Subcutaneous abdominal adipose tissue (tissue), 5 donors: ENCODE data around the gene CLASP1.
"Not testable (repeated sequence)": the region's sequence is repeated elsewhere in the genome, so short reads cannot be mapped to it uniquely, and the experiment has no call there.

ENCODE experiments used
- H3K27ac ChIP-seq: one replicate; pipeline ENCODE4 v1.7.0; 2013; ENCODE audit warnings: low read depth, mild to moderate bottlenecking, inconsistent platforms, low read length, moderate library complexity
- H3K27me3 ChIP-seq, 5 donors: one replicate each; pipeline ENCODE4 v1.7.0; 2013; ENCODE audit warnings: low read length in 5 of 5, inconsistent platforms in 1 of 5; ENCODE audit not compliant: control insufficient read depth in 5 of 5, insufficient read depth in 4 of 5
- H3K36me3 ChIP-seq, 5 donors: one replicate each; pipeline ENCODE4 v1.7.0; 2013; ENCODE audit warnings: low read length in 5 of 5; ENCODE audit not compliant: control insufficient read depth in 5 of 5, insufficient read depth in 5 of 5
- H3K4me1 ChIP-seq, 5 donors: one replicate each; pipeline ENCODE4 v1.7.0; 2013; ENCODE audit warnings: low read length in 5 of 5, mild to moderate bottlenecking in 3 of 5, moderate library complexity in 1 of 5; ENCODE audit not compliant: control insufficient read depth in 5 of 5, insufficient read depth in 5 of 5
- H3K4me3 ChIP-seq, 5 donors: one replicate each; pipeline ENCODE4 v1.7.0; 2013; ENCODE audit warnings: low read length in 5 of 5, low read depth in 1 of 5
- H3K9ac ChIP-seq, 5 donors: one replicate each; pipeline ENCODE4 v1.7.0; 2013; ENCODE audit warnings: low read length in 5 of 5, mild to moderate bottlenecking in 4 of 5, moderate library complexity in 3 of 5
- H3K9me3 ChIP-seq, 5 donors: one replicate each; pipeline ENCODE4 v1.7.0; 2013; ENCODE audit warnings: low read length in 5 of 5; ENCODE audit not compliant: control insufficient read depth in 5 of 5
- donor health status: healthy.
- donor health status: healthy.
- donor health status: healthy.
- donor health status: healthy.
- donor health status: healthy.

Gene CLASP1

GRCh38 chr2:121309323-121309722, 339.9 kb downstream of the CLASP1 start:
- Histone ChIP-seq H3K4me3 (no peak overlapping the region), H3K9ac (no peak overlapping the region), H3K27ac (no peak overlapping the region), H3K4me1 (no peaks in the 10 kb centered on the region), H3K27me3 (peaks cover 0 to 5% (median 0%) of the 10 kb centered on the region in 5 donors), H3K36me3 (no peaks in the 10 kb centered on the region), H3K9me3 (no peaks in the 10 kb centered on the region)

- Histone ChIP-seq H3K27ac (no peak overlapping the region), H3K4me1 (no peaks in the 10 kb centered on the region), H3K36me3 (no peaks in the 10 kb centered on the region), H3K9ac (no peak overlapping the region), H3K27me3 (peaks cover 0 to 5% (median 0%) of the 10 kb centered on the region in 5 donors), H3K9me3 (no peaks in the 10 kb centered on the region), H3K4me3 (no peak overlapping the region)
Measured at GRCh38 chr2:121307048-121307447, 342.2 kb downstream of the CLASP1 start.

- H3K27me3 ChIP-seq, result peaks cover 0 to 5% (median 0%) of the 10 kb centered on the region in 5 donors
- no peaks in the 10 kb centered on the region for H3K36me3 ChIP-seq
- no peak overlapping the region for H3K4me3 ChIP-seq
- H3K9me3 ChIP-seq, result peaks cover 0 to 8% (median 0%) of the 10 kb centered on the region in 5 donors
- no peak overlapping the region for H3K9ac ChIP-seq
- H3K27ac ChIP-seq, result no peak overlapping the region
- H3K4me1 ChIP-seq, result no peaks in the 10 kb centered on the region
Measured at GRCh38 chr2:121304941-121305340, 344.3 kb downstream of the CLASP1 start.

- Histone ChIP-seq H3K36me3 (no peaks in the 10 kb centered on the region), H3K27ac (no peak overlapping the region), H3K9ac (no peak overlapping the region), H3K4me1 (no peaks in the 10 kb centered on the region), H3K9me3 (peaks cover 0 to 8% (median 0%) of the 10 kb centered on the region in 5 donors), H3K4me3 (no peak overlapping the region), H3K27me3 (peaks cover 0 to 5% (median 0%) of the 10 kb centered on the region in 5 donors)
Measured at GRCh38 chr2:121303531-121304263, 345.6 kb downstream of the CLASP1 start.

- H3K27ac ChIP-seq, H3K9me3 ChIP-seq, H3K36me3 ChIP-seq, H3K4me1 ChIP-seq, H3K27me3 ChIP-seq, H3K9ac ChIP-seq, H3K4me3 ChIP-seq: not testable (repeated sequence)
Measured at GRCh38 chr2:121301190-121301589, 348.1 kb downstream of the CLASP1 start.

GRCh38 chr2:121298476-121298875, 350.8 kb downstream of the CLASP1 start:
- H3K4me1 ChIP-seq, result no peaks in the 10 kb centered on the region
- H3K36me3 ChIP-seq, result no peaks in the 10 kb centered on the region
- H3K4me3 ChIP-seq, result no peak overlapping the region
- H3K9ac ChIP-seq, result no peak overlapping the region
- no peak overlapping the region for H3K27ac ChIP-seq
- H3K27me3 ChIP-seq, result no peaks in the 10 kb centered on the region
- H3K9me3 ChIP-seq, result peaks cover 0 to 8% (median 0%) of the 10 kb centered on the region in 5 donors

- H3K4me3 ChIP-seq, H3K4me1 ChIP-seq, H3K27me3 ChIP-seq, H3K9ac ChIP-seq, H3K9me3 ChIP-seq, H3K27ac ChIP-seq, H3K36me3 ChIP-seq: not testable (repeated sequence)
Measured at GRCh38 chr2:121297866-121298265, 351.4 kb downstream of the CLASP1 start.

- no peak overlapping the region for H3K27ac ChIP-seq
- H3K9ac ChIP-seq, result no peak overlapping the region
- H3K4me1 ChIP-seq, result no peaks in the 10 kb centered on the region
Measured at GRCh38 chr2:121297217-121297830, 351.9 kb downstream of the CLASP1 start.

GRCh38 chr2:121295911-121296650, 353.2 kb downstream of the CLASP1 start:
- Histone ChIP-seq H3K9me3 (peaks cover 0 to 5% (median 0%) of the 10 kb centered on the region in 5 donors), H3K27ac (no peak overlapping the region), H3K4me1 (no peaks in the 10 kb centered on the region), H3K36me3 (no peaks in the 10 kb centered on the region), H3K4me3 (no peak overlapping the region), H3K27me3 (peaks cover 0 to 3% (median 0%) of the 10 kb centered on the region in 5 donors), H3K9ac (no peak overlapping the region)

More at GRCh38 chr2:121297217-121297830, 351.9 kb downstream of the CLASP1 start:
- no peak overlapping the region for H3K4me3 ChIP-seq
- H3K27me3 ChIP-seq, result peaks cover 0 to 3% (median 0%) of the 10 kb centered on the region in 5 donors
- no peaks in the 10 kb centered on the region for H3K36me3 ChIP-seq
- peaks cover 0 to 8% (median 0%) of the 10 kb centered on the region in 5 donors for H3K9me3 ChIP-seq
